Spleen (tissue), 7 donors: ENCODE data around the gene TNPO1.
"Not testable (repeated sequence)": the region's sequence is repeated elsewhere in the genome, so short reads cannot be mapped to it uniquely, and the experiment has no call there.

ENCODE experiments used
- CTCF ChIP-seq, 11 experiments: fragments of 200-600 bp in 7 of 11; fragments of 450-650 bp in 4 of 11; sonication (generic) in 4 of 11; IDR thresholded peaks in 8 of 11; conservative IDR thresholded peaks in 3 of 11; 1 replicate in 7 of 11; 2 replicates in 4 of 11; pipeline versions ENCODE4 v1.4.0 to v1.8.0; 2016 to 2021; ENCODE audit warnings: antibody characterized with exemption in 11 of 11, inconsistent platforms in 4 of 11, mild to moderate bottlenecking in 1 of 11
- POLR2A ChIP-seq, 3 donors: fragments of 450-650 bp; IDR thresholded peaks; one replicate each; pipeline ENCODE4 v1.5.1; 2017; ENCODE audit warnings: antibody characterized with exemption in 3 of 3, mild to moderate bottlenecking in 1 of 3
- POLR2AphosphoS5 ChIP-seq, 3 donors: sonication (generic); formaldehyde crosslinking; IDR thresholded peaks; one replicate each; pipeline ENCODE4 v1.5.1; 2017; ENCODE audit warnings: antibody characterized with exemption in 3 of 3
- donor health status: DM: no; HTN: no; CAD: no; lungs with moderate emphysema.
- donor health status: DM: no; HTN: no; CAD: no.
- donor health status: DM: no; HTN: no; CAD: no.

- TF ChIP-seq CTCF (IDR thresholded peaks at IDR 0.05 in 8 of 11, conservative IDR thresholded peaks at IDR 0.05 in 3 of 11); POLR2A (IDR thresholded peaks at IDR 0.05); POLR2AphosphoS5 (IDR thresholded peaks at IDR 0.05): not testable (repeated sequence)
Observed at GRCh38 chr5:72934953-72935725, 118.7 kb downstream of the TNPO1 start.
